Heart left ventricle (tissue), 13 donors: Measurements from ENCODE around the gene TMEM248.

Source experiments
- CTCF ChIP-seq, 12 donors: fragments of 200-600 bp; sonication (generic) in 4 of 12; IDR thresholded peaks; one replicate each; pipeline versions ENCODE4 v1.5.0 to v1.8.0; 2018 to 2022; ENCODE audit warnings: antibody characterized with exemption in 12 of 12, mild to moderate bottlenecking in 5 of 12
- POLR2A ChIP-seq, 2 donors: fragments of 450-650 bp; IDR thresholded peaks; one replicate each; pipeline ENCODE4 v1.6.1; 2017; ENCODE audit warnings: antibody characterized with exemption in 2 of 2, mild to moderate bottlenecking in 2 of 2, moderate library complexity in 2 of 2
- donor health status: ischemic (EF 13 %, LVEDD 7.1; RV severe dilation, severe dysfunction).
- donor health status: DM: no; HTN: yes; CAD: no.
- donor health status: DM: no; HTN: no; CAD: no.
- donor health status: ischemic (EF 25% LVEDD 6.9; RV normal size, moderate dysfunction).
- donor health status: ischemic (EF 25% LVEDD 5.7; RV mildly dilated, moderate dysfunction).
- donor health status: ischemic (EF 35%, LVEDD 5.7; RV mildly dilated, moderate dysfunction).
- donor health status: nonischemic (EF 11% LVEDD 7.7; RV severe dilation, severe dysfunction).
- donor health status: DM: yes; HTN: yes; CAD: no.
- donor health status: PGD.
- donor health status: ischemic (EF 29% LVEDD 5.4; RV normal size, mild dysfunction).
- donor health status: nonischemic (EF 23%, LVEDD 6.1; RV moderate dilation, normal function).

- no peak for TF ChIP-seq CTCF (IDR thresholded peaks at IDR 0.05)
- TF ChIP-seq POLR2A (IDR thresholded peaks at IDR 0.05), result no peak
Observed at GRCh38 chr7:66957595-66958290, 36.7 kb downstream of the TMEM248 start.
